Endothelial cell (in vitro differentiated cells): Measurements from ENCODE around the gene CSNK1D. TPM values are rescaled to one million over a fixed set of nuclear protein-coding genes. Genes with fewer than 3 reads are reported as not detected.

ENCODE experiments used
- DNase-seq: peaks from one replicate; pipeline ENCODE4 v3.0.0; 2021; ENCODE audit warnings: low spot score
- H3K27ac Mint-ChIP-seq: one replicate; pipeline ENCODE4 v1.8.0; 2021; ENCODE audit warnings: mixed read lengths, inconsistent platforms; ENCODE audit not compliant: unreplicated experiment
- H3K27me3 Mint-ChIP-seq: one replicate; pipeline ENCODE4 v1.8.0; 2021; ENCODE audit warnings: mild to moderate bottlenecking, moderate library complexity, mixed read lengths, inconsistent platforms; ENCODE audit not compliant: unreplicated experiment
- H3K36me3 Mint-ChIP-seq: one replicate; pipeline ENCODE4 v1.8.0; 2021; ENCODE audit warnings: mild to moderate bottlenecking, low read depth, mixed read lengths, inconsistent platforms; ENCODE audit not compliant: unreplicated experiment
- H3K4me1 Mint-ChIP-seq: one replicate; pipeline ENCODE4 v1.8.0; 2021; ENCODE audit warnings: mild to moderate bottlenecking, mixed read lengths, inconsistent platforms; ENCODE audit not compliant: unreplicated experiment
- H3K4me3 Mint-ChIP-seq: one replicate; pipeline ENCODE4 v1.8.0; 2021; ENCODE audit warnings: mild to moderate bottlenecking, mixed read lengths, inconsistent platforms; ENCODE audit not compliant: unreplicated experiment
- H3K9me3 Mint-ChIP-seq: one replicate; pipeline ENCODE4 v1.8.0; 2021; ENCODE audit warnings: mixed read lengths, inconsistent platforms; ENCODE audit not compliant: unreplicated experiment
- CTCF ChIP-seq: fragments of 200-600 bp; sonication (generic); IDR thresholded peaks from one replicate; pipeline ENCODE4 v1.5.0; 2021; ENCODE audit warnings: antibody characterized with exemption; ENCODE audit not compliant: unreplicated experiment
- total RNA-seq: library from RNA; stranded (reverse); fragmentation: NEBNext Ultra II Directional; extraction: Animal tissue kit (Norgen Biotek cat#: 25700); gene quantifications from one replicate; pipeline ENCODE4 v1.2.1, GENCODE V29; 2021; ENCODE audit not compliant: unreplicated experiment

CSNK1D gene
- total RNA-seq, 1 donor from 2014 or later, result 149 TPM

GRCh38 chr17:82272495-82273326 lies 789 bp downstream of the CSNK1D start:
- peaks cover 28% of the 10 kb centered on the region for H3K4me1 Mint-ChIP-seq
- H3K4me3 Mint-ChIP-seq, result peak overlapping the region; percentile 95
- H3K27ac Mint-ChIP-seq, result peak overlapping the region; percentile 87
- H3K9me3 Mint-ChIP-seq, result no peaks in the 10 kb centered on the region
- H3K27me3 Mint-ChIP-seq, result peaks cover 29% of the 10 kb centered on the region
- no peak for TF ChIP-seq CTCF
- H3K36me3 Mint-ChIP-seq, result peaks cover 21% of the 10 kb centered on the region
- peak; percentile 56 for DNase-seq

GRCh38 chr17:82271401-82271800 lies 2.1 kb downstream of the CSNK1D start:
- H3K27ac Mint-ChIP-seq, result no peak overlapping the region
- DNase-seq, result no peak
- H3K36me3 Mint-ChIP-seq, result peaks cover 30% of the 10 kb centered on the region
- no peaks in the 10 kb centered on the region for H3K9me3 Mint-ChIP-seq
- TF ChIP-seq CTCF, result no peak
- H3K4me3 Mint-ChIP-seq, result peak overlapping the region; percentile 95
- peaks cover 22% of the 10 kb centered on the region for H3K27me3 Mint-ChIP-seq
- H3K4me1 Mint-ChIP-seq, result peaks cover 25% of the 10 kb centered on the region

- Mint-ChIP-seq H3K9me3 (no peaks in the 10 kb centered on the region), H3K27me3 (peaks cover 19% of the 10 kb centered on the region), H3K4me1 (peaks cover 25% of the 10 kb centered on the region), H3K36me3 (peaks cover 37% of the 10 kb centered on the region), H3K4me3 (peak overlapping the region; percentile 79), H3K27ac (peak overlapping the region; percentile 67)
- no peak for DNase-seq
- no peak for TF ChIP-seq CTCF
These were observed 2.8 kb downstream of the CSNK1D start for GRCh38 chr17:82270651-82271050.

- Mint-ChIP-seq H3K9me3 (no peaks in the 10 kb centered on the region), H3K4me1 (peaks cover 24% of the 10 kb centered on the region), H3K4me3 (peak overlapping the region; percentile 79), H3K36me3 (peaks cover 40% of the 10 kb centered on the region), H3K27me3 (peaks cover 16% of the 10 kb centered on the region), H3K27ac (peak overlapping the region; percentile 67)
- DNase-seq, result no peak
- no peak for TF ChIP-seq CTCF
These were observed 3.5 kb downstream of the CSNK1D start for GRCh38 chr17:82269882-82270500.
